T-cell (primary cell): Measurements from ENCODE around the gene FBXO34. TPM values are rescaled to one million over a fixed set of nuclear protein-coding genes. Genes with fewer than 3 reads are reported as not detected.

Source experiments
- ATAC-seq, 4 experiments: fragments of 200-7000 bp in 3 of 4; fragments of 150-1000 bp in 1 of 4; cut with Tn5 transposase; replicated peaks in 1 of 4; 1 replicate in 3 of 4; 2 replicates in 1 of 4; pipeline ENCODE4 v1.10.0; 2021; ENCODE audit warnings: moderate library complexity in 3 of 4, mild to moderate bottlenecking in 2 of 4, moderate number of reproducible peaks in 1 of 4
- CTCF ChIA-PET, 2 donors: fragments of 300-600 bp; sonication (Branson Sonifier 250); formaldehyde crosslinking; loops; one replicate each; lab custom pipeline; 2022; ENCODE audit warnings: antibody characterized with exemption in 2 of 2; lab: Charles Lee
- POLR2A ChIA-PET, 2 donors: fragments of 300-600 bp; sonication (Branson Sonifier 250); formaldehyde crosslinking; loops; one replicate each; lab custom pipeline; 2022; ENCODE audit warnings: antibody characterized with exemption in 2 of 2; lab: Charles Lee
- DNase-seq, 35 experiments: peaks; one replicate each; pipeline versions ENCODE4 v3.0.0 to v3.0.0-alpha.2; 2013 to 2023
- H3K27ac ChIP-seq: one replicate; pipeline ENCODE4 v1.5.1; 2013; ENCODE audit warnings: low read length
- H3K27me3 ChIP-seq, 2 experiments: replicated peaks in 1 of 2; 1 replicate in 1 of 2; 2 replicates in 1 of 2; pipeline versions ENCODE4 v1.6.1 to v1.7.0; 2013; ENCODE audit warnings: low read length in 1 of 2, mixed read lengths in 1 of 2; ENCODE audit not compliant: control insufficient read depth in 2 of 2, insufficient read depth in 2 of 2; ENCODE audit errors: extremely low read depth in 1 of 2
- H3K36me3 ChIP-seq, 2 donors: 1 replicate in 1 of 2; 2 replicates in 1 of 2; pipeline versions ENCODE4 v1.6.1 to v1.7.0; 2013; ENCODE audit warnings: low read length in 1 of 2; ENCODE audit not compliant: control insufficient read depth in 2 of 2, insufficient read depth in 1 of 2; ENCODE audit errors: extremely low read depth in 1 of 2
- H3K4me1 ChIP-seq, 2 experiments: 1 replicate in 1 of 2; 2 replicates in 1 of 2; pipeline versions ENCODE4 v1.6.1 to v1.7.0; 2013; ENCODE audit warnings: low read length in 2 of 2, mixed read lengths in 1 of 2; ENCODE audit not compliant: insufficient read depth in 2 of 2, control insufficient read depth in 1 of 2; ENCODE audit errors: extremely low read depth in 1 of 2
- H3K4me3 ChIP-seq, 2 donors: 1 replicate in 1 of 2; 2 replicates in 1 of 2; pipeline versions ENCODE4 v1.5.1 to v1.7.0; 2013; ENCODE audit warnings: mild to moderate bottlenecking in 2 of 2, low read length in 1 of 2, moderate library complexity in 1 of 2; ENCODE audit not compliant: control insufficient read depth in 1 of 2; ENCODE audit errors: extremely low read depth in 1 of 2
- H3K9me3 ChIP-seq: 2 replicates; pipeline ENCODE4 v1.7.0; 2013
- H3K27ac Mint-ChIP-seq, 2 donors: one replicate each; pipeline ENCODE4 v1.8.0; 2020 to 2021; ENCODE audit warnings: mild to moderate bottlenecking in 2 of 2, mixed read lengths in 2 of 2
- H3K27me3 Mint-ChIP-seq, 2 donors: one replicate each; pipeline ENCODE4 v1.8.0; 2021 to 2022; ENCODE audit warnings: mixed read lengths in 2 of 2
- H3K36me3 Mint-ChIP-seq: one replicate; pipeline ENCODE4 v1.8.0; 2021; ENCODE audit warnings: mixed read lengths
- H3K4me1 Mint-ChIP-seq, 3 donors: one replicate each; pipeline ENCODE4 v1.8.0; 2020 to 2022; ENCODE audit warnings: mixed read lengths in 3 of 3, mild to moderate bottlenecking in 1 of 3
- H3K4me3 Mint-ChIP-seq, 3 donors: one replicate each; pipeline ENCODE4 v1.8.0; 2020 to 2022; ENCODE audit warnings: mild to moderate bottlenecking in 3 of 3, mixed read lengths in 3 of 3, moderate library complexity in 3 of 3
- H3K9me3 Mint-ChIP-seq, 3 donors: one replicate each; pipeline ENCODE4 v1.8.0; 2020 to 2022; ENCODE audit warnings: mixed read lengths in 3 of 3
- WGBS: methylation state at CpG from one replicate; pipeline ENCODE4 v1.1.5; 2013; ENCODE audit warnings: missing lambda C conversion rate; ENCODE audit not compliant: insufficient coverage; 5-methylcytosine and 5-hydroxymethylcytosine counted together
- total RNA-seq, 35 experiments: library from RNA in 6 of 35; stranded (reverse) in 6 of 35; fragments of 120-200 nt in 1 of 35; gene quantifications; one replicate each; pipeline versions ENCODE4 v1.2.1 to v1.2.4 and lab custom pipeline; 2013 to 2026

Gene FBXO34
- total RNA-seq, 5 donors from 2014 or later (not counting 1 experiment from before 2014, with no cell fraction given): 22.1 to 36.9 (median 28.7) TPM

DNA sequence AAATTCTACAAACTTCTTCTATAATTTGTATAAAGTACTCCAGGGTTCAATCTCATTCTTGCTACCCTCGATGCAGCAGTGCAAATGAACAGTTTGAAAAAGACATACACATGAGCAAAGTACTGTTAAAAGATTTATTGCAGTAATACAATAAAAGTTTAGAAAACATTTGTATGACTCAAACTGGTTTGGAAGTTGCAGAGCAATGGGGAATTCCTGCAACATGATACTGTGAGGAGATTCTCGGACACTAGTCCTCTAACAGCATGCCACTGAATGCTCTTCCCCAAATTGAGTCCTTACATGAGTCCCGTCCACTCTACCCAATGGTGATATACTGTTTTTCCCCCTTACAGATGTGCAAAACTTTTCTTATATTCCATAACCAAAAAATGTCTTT, 95.0 kb downstream of the FBXO34 start:
- ATAC-seq (no peak), DNase-seq (no peak)
- no peaks in the 10 kb centered on the region for H3K9me3 ChIP-seq
- H3K27ac ChIP-seq: no peak overlapping the region
- no peak overlapping the region for H3K4me3 Mint-ChIP-seq
- CTCF ChIA-PET: interaction anchor here in 1 of 2 donors (0.6 kb wide), 2 partner anchors 11 to 43 kb away, joined by 3 to 4 read pairs; no protein-coding TSS in a partner anchor
- H3K27ac Mint-ChIP-seq: peak overlapping the region; percentile 11 to 23
- peaks cover 5 to 31% of the 10 kb centered on the region in 2 donors for H3K36me3 ChIP-seq
- no peaks in the 10 kb centered on the region for H3K27me3 ChIP-seq
- H3K4me1 Mint-ChIP-seq: peaks cover 4 to 14% (median 10%) of the 10 kb centered on the region in 3 donors
- POLR2A ChIA-PET: interaction anchor here in 1 of 2 donors (0.6 kb wide), 1 partner anchor 53 kb away, joined by 3 read pairs; no protein-coding TSS in a partner anchor
- no peaks in the 10 kb centered on the region for H3K9me3 Mint-ChIP-seq
- peaks cover 0 to 3% of the 10 kb centered on the region in 2 experiments for H3K4me1 ChIP-seq
- no peaks in the 10 kb centered on the region for H3K27me3 Mint-ChIP-seq
- H3K4me3 ChIP-seq: no peak overlapping the region
- H3K36me3 Mint-ChIP-seq: peaks cover 49% of the 10 kb centered on the region
- no CpG with 5 or more reads among the region's 3 CpGs for WGBS

DNA sequence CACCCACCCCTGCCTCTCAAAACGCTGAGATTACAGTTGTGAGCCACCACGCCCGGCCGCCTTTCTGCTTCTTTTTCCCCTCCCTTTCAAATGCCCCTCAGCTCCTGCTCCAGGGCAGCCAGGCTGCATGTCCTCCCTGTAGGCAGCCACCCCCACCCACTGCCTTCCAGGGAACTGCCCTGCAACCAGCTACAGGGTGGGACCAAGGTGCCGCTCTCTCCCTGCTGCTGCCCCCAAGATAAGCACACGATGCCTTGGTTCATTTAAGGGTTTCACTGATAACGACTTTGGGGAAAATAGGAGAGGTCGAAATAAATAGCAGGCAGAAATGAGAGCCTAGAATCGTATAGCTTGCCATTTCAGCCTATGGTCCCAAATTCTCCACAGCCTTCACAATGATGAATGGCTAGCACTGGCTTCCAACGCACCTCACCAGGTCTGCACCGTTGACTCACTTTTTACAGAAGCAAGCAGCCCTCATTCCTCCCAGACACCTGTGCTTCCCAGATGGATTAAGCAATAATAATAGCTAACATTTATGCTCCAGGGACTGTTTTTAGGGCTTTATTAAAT, 99.7 kb downstream of the FBXO34 start:
- no peak for ATAC-seq

DNA sequence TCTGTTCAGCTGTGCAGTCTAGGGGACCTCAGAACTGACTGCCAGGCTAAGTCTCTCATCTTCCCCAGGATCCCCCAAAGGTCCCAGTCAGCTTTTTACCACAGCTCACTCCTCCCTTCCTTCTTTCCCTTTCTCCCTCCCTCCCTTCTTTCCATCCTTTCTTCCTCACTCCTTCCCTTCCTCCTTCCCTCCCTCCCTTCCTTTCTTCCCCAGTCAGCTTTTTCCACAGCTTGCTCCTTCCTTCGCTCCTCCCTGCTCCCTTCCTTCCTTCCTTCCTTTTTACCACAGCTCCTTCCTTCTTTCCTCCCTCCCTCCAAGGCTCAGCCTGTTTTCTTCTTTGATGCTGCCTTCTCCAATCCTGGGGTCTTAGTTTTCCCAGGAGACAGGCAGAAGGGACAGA, 101.2 kb downstream of the FBXO34 start:
- Histone ChIP-seq H3K9me3 (no peaks in the 10 kb centered on the region), H3K4me3 (no peak overlapping the region), H3K4me1 (peaks cover 14 to 19% of the 10 kb centered on the region in 2 experiments), H3K27ac (no peak overlapping the region), H3K36me3 (peaks cover 13 to 37% of the 10 kb centered on the region in 2 donors), H3K27me3 (no peaks in the 10 kb centered on the region)
- peaks cover 31 to 46% (median 36%) of the 10 kb centered on the region in 3 donors for H3K4me1 Mint-ChIP-seq
- WGBS: no CpG with 5 or more reads among the region's 1 CpG
- ATAC-seq: no peak
- DNase-seq: no peak
- peak overlapping the region; percentile 68 to 79 for H3K27ac Mint-ChIP-seq
- ChIA-PET CTCF (interaction anchor here (0.6 to 2.8 kb wide), 6 partner anchors 18 to 126 kb away, joined by 3 to 15 read pairs (median 4); no protein-coding TSS in a partner anchor), POLR2A (no interaction called here)
- H3K4me3 Mint-ChIP-seq: no peak overlapping the region
- H3K36me3 Mint-ChIP-seq: peaks cover 47% of the 10 kb centered on the region
- H3K9me3 Mint-ChIP-seq: no peaks in the 10 kb centered on the region
- H3K27me3 Mint-ChIP-seq: no peaks in the 10 kb centered on the region

More for the DNA sequence above, 99.7 kb downstream of the FBXO34 start:
- Histone ChIP-seq H3K9me3 (no peaks in the 10 kb centered on the region), H3K4me1 (peaks cover 14 to 17% of the 10 kb centered on the region in 2 experiments), H3K27me3 (no peaks in the 10 kb centered on the region), H3K36me3 (peaks cover 5 to 33% of the 10 kb centered on the region in 2 donors), H3K4me3 (no peak overlapping the region), H3K27ac (no peak overlapping the region)
- no peak overlapping the region for H3K4me3 Mint-ChIP-seq
- H3K27ac Mint-ChIP-seq: peak overlapping the region; percentile 66 to 70
- H3K4me1 Mint-ChIP-seq: peaks cover 24 to 40% (median 35%) of the 10 kb centered on the region in 3 donors
- no peak for DNase-seq
- no peaks in the 10 kb centered on the region for H3K9me3 Mint-ChIP-seq
- CTCF ChIA-PET: interaction anchor here in 1 of 2 donors (0.6 kb wide), 1 partner anchor 450 kb away, joined by 3 read pairs; no protein-coding TSS in a partner anchor
- POLR2A ChIA-PET: interaction anchor here (0.7 kb wide), 2 partner anchors 15 to 179 kb away, joined by 3 read pairs; no protein-coding TSS in a partner anchor
- peaks cover 45% of the 10 kb centered on the region for H3K36me3 Mint-ChIP-seq
- no peaks in the 10 kb centered on the region for H3K27me3 Mint-ChIP-seq
- 84% methylated on average over 8 of the region's 11 CpGs for WGBS

DNA sequence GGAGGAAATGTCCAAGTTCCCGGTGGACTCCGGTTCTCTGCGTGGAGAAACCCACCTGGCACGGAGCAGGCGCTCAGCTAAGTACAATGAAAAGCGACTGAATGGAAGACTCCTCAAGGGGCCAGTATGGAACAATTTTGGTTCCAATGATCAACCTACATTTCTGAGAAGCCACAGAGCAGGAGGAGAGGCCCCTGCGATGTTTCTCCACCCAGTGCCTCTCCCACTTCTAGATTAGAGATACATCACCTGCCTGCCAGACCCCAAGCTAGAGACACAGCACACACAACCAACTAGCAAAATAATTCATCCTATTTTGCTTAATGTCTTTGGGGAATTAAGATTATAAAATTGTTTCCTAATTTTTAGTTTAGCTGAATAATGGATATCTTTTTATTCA, 101.6 kb downstream of the FBXO34 start:
- no peak overlapping the region for H3K27ac ChIP-seq
- Mint-ChIP-seq H3K36me3 (peaks cover 46% of the 10 kb centered on the region), H3K27me3 (no peaks in the 10 kb centered on the region), H3K4me3 (no peak overlapping the region), H3K27ac (peak overlapping the region; percentile 68 to 79), H3K9me3 (no peaks in the 10 kb centered on the region), H3K4me1 (peaks cover 31 to 46% (median 36%) of the 10 kb centered on the region in 3 donors)
- ChIA-PET CTCF (interaction anchor here (0.6 to 2.8 kb wide), 6 partner anchors 18 to 127 kb away, joined by 3 to 15 read pairs (median 6); no protein-coding TSS in a partner anchor), POLR2A (no interaction called here)
- H3K4me1 ChIP-seq: peaks cover 14 to 19% of the 10 kb centered on the region in 2 experiments
- H3K27me3 ChIP-seq: no peaks in the 10 kb centered on the region
- 83% methylated on average over 6 of the region's 7 CpGs for WGBS
- peaks cover 13 to 37% of the 10 kb centered on the region in 2 donors for H3K36me3 ChIP-seq
- no peak overlapping the region for H3K4me3 ChIP-seq
- no peak for DNase-seq
- no peak for ATAC-seq
- H3K9me3 ChIP-seq: no peaks in the 10 kb centered on the region

DNA sequence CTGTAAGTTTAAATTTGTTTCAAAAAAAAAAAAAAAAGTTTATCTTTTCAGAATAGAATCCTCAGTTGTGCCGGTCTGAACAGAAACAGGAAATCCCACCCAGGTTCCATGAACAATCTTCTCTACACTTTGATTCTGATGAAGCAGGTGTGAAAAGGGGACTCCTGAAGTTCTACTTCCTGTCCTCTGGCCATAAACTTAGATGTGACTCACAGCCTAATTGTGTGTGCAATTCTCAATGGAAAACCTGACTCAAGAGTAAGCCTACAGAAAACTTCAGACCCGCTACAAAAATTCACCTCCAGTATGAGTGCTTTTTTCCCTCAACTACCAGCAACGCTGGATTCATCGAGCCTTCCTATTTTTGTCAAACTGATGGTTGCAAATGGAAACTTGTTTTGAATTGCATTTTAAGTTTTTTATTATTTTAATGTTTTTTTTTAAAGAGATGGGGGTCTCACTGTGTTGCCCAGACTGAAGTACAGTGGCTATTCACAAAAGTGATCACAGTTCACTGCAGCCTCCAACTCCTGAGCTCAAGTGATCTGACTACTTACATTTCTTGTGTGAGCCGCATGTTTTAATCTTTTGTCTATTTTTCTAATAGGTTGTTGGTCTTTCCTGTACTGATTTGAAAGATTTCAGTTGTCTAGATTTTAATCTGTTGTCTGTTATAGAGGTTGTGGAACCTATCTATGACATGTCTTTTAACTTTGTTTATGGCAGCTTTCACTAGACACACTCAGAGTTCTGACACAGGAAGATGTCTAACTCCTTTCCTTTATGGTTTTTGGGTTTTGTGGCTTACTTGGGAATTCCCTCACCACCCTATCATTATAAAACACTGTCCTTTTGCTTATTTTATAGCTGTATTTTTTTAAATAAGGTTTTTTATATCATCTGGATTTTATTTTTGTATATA, 102.8 kb downstream of the FBXO34 start:
- Histone ChIP-seq H3K27me3 (no peaks in the 10 kb centered on the region), H3K9me3 (no peaks in the 10 kb centered on the region), H3K4me1 (peaks cover 14 to 19% of the 10 kb centered on the region in 2 experiments), H3K27ac (peak overlapping the region; percentile 80), H3K36me3 (peaks cover 13 to 36% of the 10 kb centered on the region in 2 donors), H3K4me3 (no peak overlapping the region)
- no peaks in the 10 kb centered on the region for H3K9me3 Mint-ChIP-seq
- H3K4me1 Mint-ChIP-seq: peaks cover 31 to 46% (median 36%) of the 10 kb centered on the region in 3 donors
- H3K36me3 Mint-ChIP-seq: peaks cover 51% of the 10 kb centered on the region
- ATAC-seq (peak; percentile 70 to 92 (median 78)), DNase-seq (peak in 4 of 35 experiments; percentile 11 to 82 (median 28))
- no CpG with 5 or more reads among the region's 5 CpGs for WGBS
- H3K4me3 Mint-ChIP-seq: peak overlapping the region; percentile 35 to 73 (median 46)
- no peaks in the 10 kb centered on the region for H3K27me3 Mint-ChIP-seq
- ChIA-PET POLR2A (interaction anchor here (0.5 to 1.0 kb wide), 7 partner anchors 11 to 127 kb away, joined by 3 to 4 read pairs (median 3); no protein-coding TSS in a partner anchor), CTCF (interaction anchor here (0.6 to 2.8 kb wide), 7 partner anchors 18 to 103 kb away, joined by 3 to 15 read pairs (median 3); no protein-coding TSS in a partner anchor)
- H3K27ac Mint-ChIP-seq: peak overlapping the region; percentile 90 to 95
